IMR-90 (cell line): Measurements from ENCODE around the gene TMEM38B.

Experiments
- BHLHE40 ChIP-seq: fragments of 150-350 bp; IDR thresholded peaks from 2 replicates; pipeline ENCODE4 v1.6.1; 2016; ENCODE audit warnings: mild to moderate bottlenecking, low read depth, low read length
- CHD1 ChIP-seq: IDR thresholded peaks from 2 replicates; pipeline ENCODE4 v1.6.1; 2012; ENCODE audit warnings: low read depth, low read length, improper control_type of control experiment
- CTCF ChIP-seq: conservative IDR thresholded peaks from 2 replicates; pipeline ENCODE4 v1.5.1; 2012; ENCODE audit warnings: mild to moderate bottlenecking, low read depth, low read length, improper control_type of control experiment
- MAFK ChIP-seq: IDR thresholded peaks from 2 replicates; pipeline ENCODE4 v1.6.1; 2012; ENCODE audit warnings: low read depth, low read length, improper control_type of control experiment
- MAZ ChIP-seq: IDR thresholded peaks from 2 replicates; pipeline ENCODE4 v1.6.1; 2012; ENCODE audit warnings: low read depth, mild to moderate bottlenecking, low read length, improper control_type of control experiment, moderate library complexity, borderline replicate concordance
- MXI1 ChIP-seq: IDR thresholded peaks from 2 replicates; pipeline ENCODE4 v1.6.1; 2012; ENCODE audit warnings: low read depth, mild to moderate bottlenecking, low read length, moderate library complexity, borderline replicate concordance
- NFE2L2 ChIP-seq: fragments of 150-350 bp; IDR thresholded peaks from 2 replicates; pipeline ENCODE4 v1.6.1; 2016; ENCODE audit warnings: low read depth, mild to moderate bottlenecking, low read length
- POLR2A ChIP-seq: IDR thresholded peaks from 2 replicates; pipeline ENCODE4 v1.6.1; 2012; ENCODE audit warnings: mild to moderate bottlenecking, low read depth, low read length
- USF2 ChIP-seq: fragments of 150-350 bp; IDR thresholded peaks from 2 replicates; pipeline ENCODE4 v1.6.1; 2017; ENCODE audit warnings: mild to moderate bottlenecking, antibody characterized with exemption, low read length, low read depth

GRCh38 chr9:105693435-105694189 is 729 bp upstream of the TMEM38B start:
- no peak for TF ChIP-seq CTCF
- TF ChIP-seq POLR2A: no peak
- no peak for TF ChIP-seq MXI1
- TF ChIP-seq USF2: no peak
- TF ChIP-seq NFE2L2: no peak
- no peak for TF ChIP-seq MAFK
- TF ChIP-seq MAZ: no peak
- no peak for TF ChIP-seq BHLHE40
- TF ChIP-seq CHD1: no peak
